Forelimb muscle (tissue), 1 donor: ENCODE measurements around the gene PACS1. TPM values are rescaled to one million over a fixed set of nuclear protein-coding genes. Genes with fewer than 3 reads are reported as not detected.

ENCODE experiments used
- DNase-seq: peaks from one replicate; pipeline ENCODE4 v3.0.0-alpha.2; 2013; ENCODE audit warnings: low read depth
- polyA plus RNA-seq: library from polyadenylated mRNA; unstranded; fragments of 120-200 nt; gene quantifications from one replicate; pipeline ENCODE4 v1.2.1, GENCODE V29; 2013; ENCODE audit not compliant: insufficient read length

PACS1 gene
- polyA plus RNA-seq, 1 donor: 28.3 TPM

- DNase-seq: no peak
These were observed 154.3 kb downstream of the PACS1 start for GRCh38 chr11:66224226-66224855.

DNA sequence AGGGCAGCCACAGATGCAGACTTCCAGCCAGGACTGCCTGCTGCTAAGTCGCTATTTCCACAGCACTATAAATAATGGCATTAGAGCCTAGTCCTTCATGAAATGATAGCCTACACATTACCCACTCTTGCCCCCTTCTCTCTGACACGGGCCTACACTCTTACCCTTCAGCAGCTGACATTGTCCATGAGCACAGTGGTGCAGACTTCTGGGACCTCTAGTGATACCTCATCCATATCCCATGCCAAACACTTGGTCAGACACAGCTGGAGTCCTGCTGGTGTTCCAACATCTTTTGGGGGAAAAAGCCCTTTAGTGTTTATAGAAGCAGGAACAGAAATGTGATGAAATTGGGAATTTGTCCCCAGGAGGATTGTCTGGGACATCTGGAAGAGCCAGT is 155.0 kb downstream of the PACS1 start:
- no peak for DNase-seq

- no peak for DNase-seq
These were observed 156.0 kb downstream of the PACS1 start for GRCh38 chr11:66226101-66226500.

GRCh38 chr11:66227700-66228099 is 157.6 kb downstream of the PACS1 start:
- DNase-seq: no peak

GRCh38 chr11:66228521-66228920 is 158.4 kb downstream of the PACS1 start:
- DNase-seq: no peak

DNA sequence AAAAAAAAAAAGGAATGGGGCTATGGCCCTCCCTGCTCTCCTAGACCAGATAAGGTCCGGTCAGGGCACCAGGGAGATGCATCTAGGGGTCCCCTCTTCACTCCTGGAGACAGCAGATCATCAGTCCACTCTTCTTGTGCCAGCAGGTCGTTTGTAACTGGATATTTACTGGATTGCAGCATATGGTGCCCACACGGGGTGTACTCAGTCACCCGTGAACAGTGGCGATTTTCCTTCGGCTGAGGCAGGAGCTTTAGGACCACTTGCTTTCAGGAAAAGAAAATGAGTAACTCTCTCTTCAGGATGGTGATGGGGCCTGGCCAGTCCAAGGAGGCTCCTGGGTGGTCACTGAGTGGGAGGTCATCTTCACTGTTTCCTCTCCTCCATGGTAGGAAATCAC is 160.1 kb downstream of the PACS1 start:
- DNase-seq: no peak

DNA sequence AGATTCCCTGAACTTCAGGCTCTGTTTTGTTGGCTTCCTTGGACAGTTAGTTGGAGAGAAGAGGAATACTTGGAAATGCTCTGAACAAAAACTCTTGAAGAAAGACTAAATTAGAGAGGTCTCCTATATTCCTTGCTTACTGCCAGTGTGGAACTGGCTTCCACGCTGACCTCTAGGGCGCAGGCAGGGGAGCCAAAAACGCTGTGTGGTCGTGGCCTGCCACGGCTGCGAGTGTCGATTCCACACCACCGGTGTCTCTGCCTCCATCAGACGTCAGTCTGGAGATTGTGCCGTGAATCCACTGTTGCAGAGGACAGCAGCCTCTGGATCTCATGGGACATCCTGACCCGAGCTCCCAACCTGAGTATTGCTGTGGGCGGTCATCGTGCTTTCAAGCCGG is 160.9 kb downstream of the PACS1 start:
- no peak for DNase-seq

DNA sequence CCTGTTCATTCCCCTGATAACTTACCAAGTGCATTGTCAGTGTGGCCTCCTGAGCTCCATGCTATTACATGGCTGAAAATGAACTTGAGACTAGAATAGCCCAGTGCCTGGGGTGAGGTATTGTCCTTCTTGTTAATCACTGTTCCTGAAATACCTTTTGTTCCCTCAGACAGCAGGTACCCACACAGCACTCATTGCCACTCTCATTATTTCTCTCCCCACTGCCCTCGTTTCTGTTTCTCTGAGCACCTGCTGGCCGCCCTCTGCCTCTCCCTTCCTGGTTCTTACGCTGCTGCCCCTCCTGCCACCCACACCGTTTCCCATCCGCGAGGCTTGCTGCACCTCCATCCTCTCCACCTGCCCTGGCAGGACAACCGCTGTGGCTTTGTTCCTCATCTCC is 161.5 kb downstream of the PACS1 start:
- no peak for DNase-seq

- no peak for DNase-seq
These were observed 162.7 kb downstream of the PACS1 start for GRCh38 chr11:66232769-66233168.

- DNase-seq: no peak
These were observed 163.2 kb downstream of the PACS1 start for GRCh38 chr11:66233301-66233700.

- DNase-seq: no peak
These were observed 165.1 kb downstream of the PACS1 start for GRCh38 chr11:66235141-66235540.

DNA sequence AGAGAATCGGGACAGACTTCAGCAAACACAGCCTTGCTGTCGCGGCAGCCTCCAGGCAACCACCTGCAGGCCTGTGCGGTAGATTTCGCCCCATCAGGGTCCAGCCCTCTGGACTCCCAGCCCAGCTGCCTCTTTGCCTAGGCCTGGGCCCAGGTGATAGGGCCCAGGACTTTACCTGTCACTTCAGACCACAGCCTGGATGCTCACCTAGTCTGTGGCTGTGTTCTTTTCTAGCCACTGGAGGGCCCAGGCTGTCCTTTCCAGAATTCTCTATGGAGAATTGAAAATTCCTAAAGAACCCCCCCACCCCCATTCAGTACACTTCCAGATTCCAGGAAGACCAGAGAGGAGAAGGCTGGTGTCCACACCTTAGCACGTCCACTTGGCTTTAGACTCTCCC is 167.8 kb downstream of the PACS1 start:
- no peak for DNase-seq

DNA sequence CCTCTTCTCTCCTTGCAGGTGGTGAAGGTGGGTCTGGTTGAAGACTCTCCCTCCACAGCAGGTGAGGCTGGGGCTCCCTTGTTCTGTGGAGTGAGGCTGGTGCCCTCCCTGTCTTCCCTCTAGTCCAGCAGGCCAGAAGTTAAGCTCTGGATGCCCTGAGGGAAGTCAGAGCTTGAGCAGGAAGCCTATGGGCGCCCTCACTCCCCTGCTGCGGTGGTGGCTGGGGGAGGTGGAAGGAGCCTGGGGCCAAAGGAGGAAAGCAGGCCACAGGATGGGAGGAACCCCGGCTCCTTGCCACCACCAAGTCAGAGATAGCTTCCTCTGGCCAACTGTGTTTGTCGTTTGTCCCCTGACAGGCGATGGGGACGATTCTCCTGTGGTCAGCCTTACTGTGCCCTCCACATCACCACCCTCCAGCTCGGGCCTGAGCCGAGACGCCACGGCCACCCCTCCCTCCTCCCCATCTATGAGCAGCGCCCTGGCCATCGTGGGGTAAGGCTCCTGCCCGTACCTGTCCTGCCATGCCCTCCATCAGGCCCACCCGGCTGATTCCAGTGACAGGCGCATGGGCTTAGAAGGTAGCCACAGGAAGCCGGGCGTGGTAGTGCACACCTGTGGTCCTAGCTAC is 168.8 kb downstream of the PACS1 start:
- DNase-seq: no peak

DNA sequence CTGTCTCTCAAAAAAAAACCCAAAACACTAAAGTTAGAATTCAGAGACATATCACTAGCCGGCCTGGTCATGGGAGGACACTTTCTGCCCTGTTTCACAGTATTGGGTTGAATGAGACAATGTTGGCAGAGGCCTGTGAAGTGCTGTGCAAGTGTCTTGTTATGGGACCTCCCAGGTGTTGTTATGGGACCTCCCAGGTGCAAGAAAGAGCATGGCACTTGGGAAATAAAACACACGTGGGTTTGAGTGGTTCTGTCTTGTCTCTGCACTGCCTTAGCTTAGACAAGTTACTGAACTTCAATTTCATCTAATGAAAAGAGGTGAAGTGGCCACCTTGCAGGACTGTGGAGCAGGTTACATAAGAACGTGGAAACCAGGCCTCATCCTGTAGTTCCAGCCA is 169.4 kb downstream of the PACS1 start:
- no peak for DNase-seq

GRCh38 chr11:66239998-66240780 is 170.1 kb downstream of the PACS1 start:
- DNase-seq: no peak

DNA sequence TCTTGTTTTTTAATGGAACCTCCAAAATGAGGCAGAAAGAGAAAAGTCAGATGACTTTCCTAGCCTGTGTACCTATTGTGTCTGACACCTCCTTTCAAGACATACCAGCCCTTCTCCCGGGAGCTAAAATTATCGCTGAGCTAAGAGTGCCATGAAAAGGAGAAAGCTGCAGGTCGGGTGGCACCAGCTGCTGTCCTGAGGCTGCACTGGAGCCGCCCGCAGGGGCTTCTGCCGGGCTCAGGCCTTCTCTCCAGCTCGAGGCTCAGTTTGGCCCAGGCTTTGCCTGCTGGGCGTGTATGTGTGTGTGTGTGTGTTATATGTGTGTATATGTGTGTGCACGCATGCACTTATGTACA is 170.7 kb downstream of the PACS1 start:
- no peak for DNase-seq

- no peak for DNase-seq
These were observed 172.2 kb downstream of the PACS1 start for GRCh38 chr11:66242095-66242765.

DNA sequence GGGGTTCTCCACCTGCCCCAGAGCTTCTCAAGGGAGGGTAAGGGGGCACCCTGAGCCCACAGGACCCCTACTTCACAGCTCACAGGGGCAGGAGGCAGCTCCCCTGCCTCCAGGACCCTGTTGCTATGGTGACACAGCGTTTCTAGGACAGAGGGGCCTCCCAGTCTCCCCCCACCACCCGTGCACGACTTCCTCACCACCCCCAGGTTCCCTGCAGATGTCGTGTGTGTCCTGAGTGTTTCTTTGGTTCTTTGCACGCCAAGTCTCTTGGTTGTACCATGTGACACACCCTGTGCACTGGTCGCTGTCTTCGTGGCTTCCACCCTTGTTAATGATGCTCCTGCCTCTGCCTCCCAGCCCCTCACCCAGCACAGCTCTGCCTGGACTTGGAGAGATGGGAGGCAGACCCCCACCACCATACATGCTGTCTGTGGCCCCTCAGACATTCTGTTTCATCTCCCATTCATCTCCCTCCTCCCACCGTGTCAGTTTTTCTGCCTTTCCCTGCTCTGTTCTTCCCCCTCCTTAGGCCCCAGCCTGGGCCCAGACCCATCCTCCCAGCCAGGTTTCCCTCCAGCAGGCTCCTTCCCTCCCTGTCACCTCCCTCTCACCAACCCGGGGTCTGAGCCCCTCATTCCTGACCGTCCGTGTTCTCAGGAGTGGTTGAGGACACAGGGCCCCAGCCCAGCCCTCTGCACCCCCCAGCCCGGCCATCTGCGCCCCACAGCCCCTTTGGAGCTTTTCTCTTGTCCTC is 173.9 kb downstream of the PACS1 start:
- DNase-seq: no peak

GRCh38 chr11:66247295-66247694 is 177.2 kb downstream of the PACS1 start:
- DNase-seq: no peak

DNA sequence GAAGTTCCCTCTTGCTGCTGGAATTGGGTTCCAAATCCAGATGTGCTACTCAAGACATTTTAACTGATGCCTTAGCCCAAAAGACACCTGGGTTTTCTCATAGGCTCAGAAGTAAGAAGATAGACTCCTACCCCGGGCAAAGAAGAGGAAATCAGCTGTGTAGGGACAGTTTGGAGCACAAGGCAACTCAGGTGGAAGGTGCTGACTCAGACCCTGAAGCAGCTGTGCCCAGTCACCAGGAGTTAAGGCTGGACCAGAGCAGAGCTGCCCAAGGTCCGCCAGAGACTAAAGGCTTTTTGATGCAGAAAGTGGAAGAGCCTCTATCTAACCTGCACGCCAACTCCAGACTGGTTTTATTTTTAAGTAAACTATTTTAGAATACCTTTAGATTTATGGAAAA is 177.7 kb downstream of the PACS1 start:
- DNase-seq: no peak

DNA sequence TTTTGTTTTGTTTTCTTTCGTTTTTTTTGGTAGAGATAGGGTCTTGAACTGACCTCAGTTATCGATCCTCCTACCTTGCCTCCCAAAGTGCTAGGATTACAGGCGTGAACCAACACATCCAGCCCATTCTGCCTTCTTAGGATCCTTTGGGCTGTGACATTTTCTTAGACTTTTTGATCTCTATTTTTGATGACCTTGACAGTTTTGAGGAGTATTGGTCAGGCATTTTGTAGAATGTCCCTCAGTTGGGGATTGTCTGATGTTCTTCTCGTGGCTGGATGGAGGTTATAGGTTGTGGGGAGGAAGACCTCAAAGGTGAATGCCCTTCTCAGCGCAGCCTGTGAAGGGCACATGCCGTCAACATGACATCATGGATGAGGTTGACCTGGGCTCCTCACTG is 178.8 kb downstream of the PACS1 start:
- DNase-seq: no peak

- no peak for DNase-seq
These were observed 181.7 kb downstream of the PACS1 start for GRCh38 chr11:66251809-66252208.
